ENCODE data around the gene MANSC1.

DNA sequence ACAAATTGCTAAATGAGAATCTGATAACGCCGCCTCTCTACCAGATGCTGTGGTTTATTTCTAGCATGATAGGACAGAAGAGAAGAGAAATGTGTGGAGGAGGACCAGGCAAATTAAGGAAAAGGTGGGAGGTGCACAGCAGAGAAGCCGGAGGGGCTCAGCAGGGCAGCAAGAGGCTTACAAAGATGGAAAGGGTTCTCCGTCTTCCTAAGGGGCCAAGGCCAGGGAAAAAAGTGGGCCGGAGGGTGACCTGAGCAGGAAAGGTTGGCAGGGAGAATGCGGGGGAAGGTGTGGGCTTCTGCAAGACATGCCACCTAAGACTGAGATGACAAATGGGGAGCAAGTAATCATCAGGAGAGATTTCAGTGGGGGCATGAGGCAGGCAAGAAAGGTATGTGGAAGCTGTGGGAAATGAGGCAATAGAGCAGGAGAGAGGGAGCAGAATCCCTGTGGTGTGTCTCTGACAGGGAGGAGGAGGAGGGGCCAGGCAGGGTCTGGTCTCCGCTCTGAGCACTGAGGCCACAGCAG lies 18.7 kb downstream of the MANSC1 start:
- TF ChIP-seq POLR2AphosphoS2 (IDR thresholded peaks at IDR 0.05; ENCODE audit: low read depth, low read length) (no peak), GFI1 (CRISPR knock-in tag; IDR thresholded peaks at IDR 0.05; ENCODE audit: borderline replicate concordance) (no peak), ZNF792 (CRISPR knock-in tag; IDR thresholded peaks at IDR 0.05) (no peak), KDM1A (CRISPR knock-in tag; IDR thresholded peaks at IDR 0.05) (no peak), YY1 (IDR thresholded peaks at IDR 0.05; ENCODE audit: insufficient read depth, insufficient replicate concordance, low read depth, low read length) (no peak), MAZ (IDR thresholded peaks at IDR 0.05; ENCODE audit: borderline replicate concordance, low read depth, low read length) (no peak), MAZ (CRISPR knock-in tag; IDR thresholded peaks at IDR 0.05; ENCODE audit: low read depth) (no peak), ZFP41 (CRISPR knock-in tag; IDR thresholded peaks at IDR 0.05; ENCODE audit: borderline replicate concordance) (no peak), KLF13 (CRISPR knock-in tag; IDR thresholded peaks at IDR 0.05) (no peak)
- TF ChIP-seq, protein P1, sequence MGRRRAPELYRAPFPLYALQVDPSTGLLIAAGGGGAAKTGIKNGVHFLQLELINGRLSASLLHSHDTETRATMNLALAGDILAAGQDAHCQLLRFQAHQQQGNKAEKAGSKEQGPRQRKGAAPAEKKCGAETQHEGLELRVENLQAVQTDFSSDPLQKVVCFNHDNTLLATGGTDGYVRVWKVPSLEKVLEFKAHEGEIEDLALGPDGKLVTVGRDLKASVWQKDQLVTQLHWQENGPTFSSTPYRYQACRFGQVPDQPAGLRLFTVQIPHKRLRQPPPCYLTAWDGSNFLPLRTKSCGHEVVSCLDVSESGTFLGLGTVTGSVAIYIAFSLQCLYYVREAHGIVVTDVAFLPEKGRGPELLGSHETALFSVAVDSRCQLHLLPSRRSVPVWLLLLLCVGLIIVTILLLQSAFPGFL (CRISPR knock-in tag; IDR thresholded peaks at IDR 0.05), result no peak

Data from HepG2 (cell line).